H9 (cell line): ENCODE measurements around the gene MYOM3. TPM values are rescaled to one million over a fixed set of nuclear protein-coding genes. Genes with fewer than 3 reads are reported as not detected.

Experiments
- DNase-seq: peaks from one replicate; pipeline ENCODE4 v3.0.0-alpha.2; 2017
- H2AFZ ChIP-seq: one replicate; pipeline ENCODE4 v1.6.1; 2013; ENCODE audit warnings: mild to moderate bottlenecking, low read length, control low read depth, moderate library complexity
- H2AK5ac ChIP-seq: 2 replicates; pipeline ENCODE4 v1.6.1; 2013; ENCODE audit warnings: low read length, control low read depth, mixed read lengths; ENCODE audit not compliant: insufficient read length
- H2BK120ac ChIP-seq: one replicate; pipeline ENCODE4 v1.6.1; 2013; ENCODE audit warnings: low read depth, mild to moderate bottlenecking, low read length, control low read depth, inconsistent platforms; ENCODE audit not compliant: poor library complexity, severe bottlenecking
- H2BK12ac ChIP-seq: 2 replicates; pipeline ENCODE4 v1.6.1; 2013; ENCODE audit warnings: low read length, control low read depth, mixed read lengths, low read depth; ENCODE audit not compliant: insufficient read length
- H2BK15ac ChIP-seq: 2 replicates; pipeline ENCODE4 v1.6.1; 2013; ENCODE audit warnings: low read depth, low read length, control low read depth
- H2BK20ac ChIP-seq: one replicate; pipeline ENCODE4 v1.6.1; 2013; ENCODE audit warnings: low read depth, mild to moderate bottlenecking, low read length, control low read depth, inconsistent platforms; ENCODE audit not compliant: poor library complexity, severe bottlenecking
- H2BK5ac ChIP-seq: 2 replicates; pipeline ENCODE4 v1.6.1; 2013; ENCODE audit warnings: low read length, control low read depth, mixed read lengths; ENCODE audit not compliant: insufficient read length
- H3K14ac ChIP-seq: 2 replicates; pipeline ENCODE4 v1.6.1; 2013; ENCODE audit warnings: low read length, control low read depth; ENCODE audit not compliant: insufficient read depth
- H3K18ac ChIP-seq: 2 replicates; pipeline ENCODE4 v1.6.1; 2013; ENCODE audit warnings: low read depth, mild to moderate bottlenecking, mixed read lengths, low read length, control low read depth; ENCODE audit not compliant: insufficient read length
- H3K23ac ChIP-seq: 2 replicates; pipeline ENCODE4 v1.6.1; 2013; ENCODE audit warnings: low read length, control low read depth, mixed read lengths, low read depth; ENCODE audit not compliant: insufficient read length
- H3K23me2 ChIP-seq: 2 replicates; pipeline ENCODE4 v1.6.1; 2013; ENCODE audit warnings: low read depth, mild to moderate bottlenecking, mixed read lengths, low read length, control low read depth; ENCODE audit not compliant: insufficient read length, poor library complexity, severe bottlenecking
- H3K27ac ChIP-seq: 2 replicates; pipeline ENCODE4 v1.5.1; 2013; ENCODE audit warnings: low read length, control low read depth, mixed read lengths, low read depth; ENCODE audit not compliant: insufficient read length
- H3K27me3 ChIP-seq: 2 replicates; pipeline ENCODE4 v1.6.1; 2013; ENCODE audit warnings: low read length, control low read depth, inconsistent platforms; ENCODE audit not compliant: insufficient read depth
- H3K4ac ChIP-seq: 2 replicates; pipeline ENCODE4 v1.6.1; 2013; ENCODE audit warnings: low read depth, mild to moderate bottlenecking, control low read depth, inconsistent platforms, low read length, moderate library complexity
- H3K4me1 ChIP-seq: 2 replicates; pipeline ENCODE4 v1.6.1; 2013; ENCODE audit warnings: low read length, control low read depth, inconsistent platforms; ENCODE audit not compliant: insufficient read depth
- H3K4me2 ChIP-seq: 2 replicates; pipeline ENCODE4 v1.6.1; 2013; ENCODE audit warnings: low read length, control low read depth, mixed read lengths; ENCODE audit not compliant: insufficient read length, insufficient read depth
- H3K56ac ChIP-seq: 2 replicates; pipeline ENCODE4 v1.6.1; 2013; ENCODE audit warnings: low read depth, mild to moderate bottlenecking, mixed read lengths, low read length, control low read depth; ENCODE audit not compliant: insufficient read length
- H3K79me1 ChIP-seq: 2 replicates; pipeline ENCODE4 v1.6.1; 2013; ENCODE audit warnings: low read depth, mild to moderate bottlenecking, moderate library complexity, low read length, control low read depth, inconsistent platforms; ENCODE audit not compliant: insufficient read depth, poor library complexity, severe bottlenecking
- H3K79me2 ChIP-seq: 2 replicates; pipeline ENCODE4 v1.6.1; 2013; ENCODE audit warnings: low read length, control low read depth, inconsistent platforms; ENCODE audit not compliant: insufficient read depth
- H3K9ac ChIP-seq: 2 replicates; pipeline ENCODE4 v1.6.1; 2013; ENCODE audit warnings: low read length, control low read depth, mixed read lengths; ENCODE audit not compliant: insufficient read length; ENCODE audit errors: extremely low read depth
- H3K9me3 ChIP-seq: one replicate; pipeline ENCODE4 v1.6.1; 2013; ENCODE audit warnings: low read depth, low read length, inconsistent platforms; ENCODE audit not compliant: control insufficient read depth
- H3T11ph ChIP-seq: one replicate; pipeline ENCODE4 v1.6.1; 2013; ENCODE audit warnings: mild to moderate bottlenecking, low read length, control low read depth, inconsistent platforms
- H4K20me1 ChIP-seq: one replicate; pipeline ENCODE4 v1.6.1; 2013; ENCODE audit not compliant: control insufficient read depth, insufficient read length, insufficient read depth
- H4K5ac ChIP-seq: 2 replicates; pipeline ENCODE4 v1.6.1; 2013; ENCODE audit warnings: low read depth, mild to moderate bottlenecking, mixed read lengths, low read length, control low read depth; ENCODE audit not compliant: insufficient read length
- H4K8ac ChIP-seq: replicated peaks from 2 replicates; pipeline ENCODE4 v1.6.1; 2013; ENCODE audit warnings: low read length, control low read depth, mixed read lengths, low read depth; ENCODE audit not compliant: insufficient read length
- H4K91ac ChIP-seq: 2 replicates; pipeline ENCODE4 v1.6.1; 2013; ENCODE audit warnings: low read depth, mild to moderate bottlenecking, moderate library complexity, mixed read lengths, low read length, control low read depth; ENCODE audit not compliant: insufficient read length
- H3K27ac Mint-ChIP-seq, 3 experiments: 2 replicates in 2 of 3; 3 replicates in 1 of 3; pipeline ENCODE4 v1.8.0; 2020 to 2021; ENCODE audit warnings: mixed read lengths in 3 of 3, mild to moderate bottlenecking in 1 of 3, moderate library complexity in 1 of 3
- H3K27me3 Mint-ChIP-seq: 2 replicates; pipeline ENCODE4 v1.8.0; 2021; ENCODE audit warnings: low read depth, mild to moderate bottlenecking, moderate library complexity, mixed read lengths
- H3K36me3 Mint-ChIP-seq, 3 experiments: 2 replicates in 2 of 3; 3 replicates in 1 of 3; pipeline ENCODE4 v1.8.0; 2020 to 2021; ENCODE audit warnings: low read depth in 3 of 3, mixed read lengths in 3 of 3; ENCODE audit not compliant: insufficient read depth in 1 of 3
- H3K4me1 Mint-ChIP-seq, 2 experiments: 2 replicates each; pipeline ENCODE4 v1.8.0; 2020; ENCODE audit warnings: mixed read lengths in 2 of 2
- H3K4me3 Mint-ChIP-seq, 2 experiments: 2 replicates in 1 of 2; 3 replicates in 1 of 2; pipeline ENCODE4 v1.8.0; 2020 to 2021; ENCODE audit warnings: mild to moderate bottlenecking in 2 of 2, mixed read lengths in 2 of 2, moderate library complexity in 1 of 2
- H3K9me3 Mint-ChIP-seq, 2 experiments: 2 replicates in 1 of 2; 3 replicates in 1 of 2; pipeline ENCODE4 v1.8.0; 2020; ENCODE audit warnings: mild to moderate bottlenecking in 2 of 2, mixed read lengths in 2 of 2, moderate library complexity in 1 of 2
- CTCF ChIP-seq: fragments of 200-600 bp; sonication (generic); conservative IDR thresholded peaks from 3 replicates; pipeline ENCODE4 v1.8.0; 2021; ENCODE audit warnings: antibody characterized with exemption, mild to moderate bottlenecking
- WGBS: extraction: QIAGEN DNeasy Blood & Tissue Kit; methylation state at CpG from one replicate; pipeline ENCODE4 v1.1.7; 2013; ENCODE audit warnings: missing lambda C conversion rate, low lambda C conversion rate, mixed read lengths; ENCODE audit not compliant: insufficient read length; ENCODE audit errors: extremely low coverage; 5-methylcytosine and 5-hydroxymethylcytosine counted together
- total RNA-seq: library from RNA; stranded (reverse); gene quantifications from 2 replicates; pipeline ENCODE4 v1.2.1, GENCODE V29; 2021

Gene MYOM3
- total RNA-seq, 1 experiment from 2014 or later = 0.11 TPM

- no peak for TF ChIP-seq CTCF
- H3K14ac ChIP-seq = no peak overlapping the region; the same call in 1 of the 2 replicates
- H2BK20ac ChIP-seq = no peak overlapping the region
- H3K27ac ChIP-seq = no peak overlapping the region
- no peak overlapping the region for H3K9ac ChIP-seq
- Mint-ChIP-seq H3K9me3 (no peaks in the 10 kb centered on the region), H3K36me3 (no peaks in the 10 kb centered on the region), H3K27ac (peak overlapping the region in 1 of 3 experiments; percentile 74; a peak in 1 of 7 replicates), H3K4me1 (peaks cover 25 to 26% of the 10 kb centered on the region in 2 experiments), H3K4me3 (peak overlapping the region in 1 of 2 experiments; percentile 43; a peak in 2 of 5 replicates), H3K27me3 (no peaks in the 10 kb centered on the region)
- no peak overlapping the region for H3K56ac ChIP-seq
- H3K4me1 ChIP-seq = peaks cover 15% of the 10 kb centered on the region; the same call in 1 of the 2 replicates
- no peak overlapping the region for H2BK15ac ChIP-seq
- H3K27me3 ChIP-seq = no peaks in the 10 kb centered on the region
- H2BK5ac ChIP-seq = no peak overlapping the region
- no peak overlapping the region for H2AK5ac ChIP-seq
- no CpG with 5 or more reads among the region's 7 CpGs for WGBS
- no peak overlapping the region for H4K8ac ChIP-seq
- no peak overlapping the region for H2AFZ ChIP-seq
- H3K4ac ChIP-seq = no peak overlapping the region
- H3K23ac ChIP-seq = no peak overlapping the region
- H3K79me1 ChIP-seq = no peaks in the 10 kb centered on the region
- H3K9me3 ChIP-seq = no peaks in the 10 kb centered on the region
- no peak overlapping the region for H3K4me2 ChIP-seq
- no peak overlapping the region for H3T11ph ChIP-seq
- no peaks in the 10 kb centered on the region for H3K23me2 ChIP-seq
- no peaks in the 10 kb centered on the region for H3K79me2 ChIP-seq
- H2BK12ac ChIP-seq = no peak overlapping the region
- no peak overlapping the region for H3K18ac ChIP-seq
- no peak for DNase-seq
- no peak overlapping the region for H4K5ac ChIP-seq
- no peak overlapping the region for H2BK120ac ChIP-seq
- no peaks in the 10 kb centered on the region for H4K20me1 ChIP-seq
- no peak overlapping the region for H4K91ac ChIP-seq
Measured at GRCh38 chr1:24021403-24022266, 90.3 kb downstream of the MYOM3 start.
